HL-60/S4 treated with retinoic acid at 250 ng/mL for 4 days and 3 days (cell line): ENCODE data around the gene MAP3K7.

ENCODE experiments used
- in situ Hi-C: fragments of 300-500 bp; cut with MboI; formaldehyde crosslinking; loops from 2 replicates; pipeline ENCODE4 v1.7.0; 2022; ENCODE audit warnings: low sequenced_read_pairs

The MAP3K7 gene

DNA sequence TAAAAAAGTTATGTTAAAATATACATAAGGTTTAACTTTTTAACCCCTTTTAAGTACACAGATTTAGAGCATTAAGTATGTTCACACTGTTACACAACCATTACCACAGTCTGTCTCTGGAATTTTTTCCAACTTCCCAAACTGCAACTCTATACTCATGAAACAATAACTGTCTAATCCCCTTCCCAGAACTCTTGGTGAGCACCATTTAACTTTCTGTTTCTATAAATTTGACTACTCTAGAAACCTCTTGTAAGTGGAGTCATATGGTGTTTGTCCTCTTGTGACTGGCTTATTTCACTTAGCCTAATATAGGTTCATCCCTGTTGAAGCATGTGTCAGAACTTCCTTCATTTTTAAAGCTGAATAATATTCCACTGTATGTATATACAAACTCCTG is 98.1 kb downstream of the MAP3K7 start:
- in situ Hi-C loops: loop anchor here (25.0 kb wide), 1 partner anchor 1052 kb away; the partner anchor contains the start of gene ANKRD6

- in situ Hi-C loops: loop anchor here (25.0 kb wide), 1 partner anchor 1048 kb away; the partner anchor contains the start of gene ANKRD6
These were observed 101.1 kb downstream of the MAP3K7 start for GRCh38 chr6:90485635-90486277.

DNA sequence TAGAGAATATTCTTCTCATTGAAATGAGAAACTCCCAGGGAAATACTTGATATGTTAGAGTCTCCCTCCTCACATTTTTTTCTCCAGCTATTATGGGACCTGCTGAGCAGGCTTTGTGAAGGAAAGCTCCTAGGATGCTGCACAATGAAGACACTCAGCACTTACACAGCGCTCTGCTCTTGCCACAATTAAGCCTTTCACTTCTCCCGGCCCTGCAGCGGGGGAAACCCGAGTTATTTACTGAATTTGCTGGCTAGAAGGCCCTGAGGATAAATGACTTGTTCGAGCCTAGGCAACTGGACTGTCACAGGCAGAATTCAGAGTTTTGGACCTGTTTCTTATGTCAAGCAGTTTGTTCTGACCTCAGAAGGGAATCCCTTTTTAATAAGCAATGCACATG is 102.0 kb downstream of the MAP3K7 start:
- in situ Hi-C loops: loop anchor here (25.0 kb wide), 1 partner anchor 1048 kb away; the partner anchor contains the start of gene ANKRD6

GRCh38 chr6:90484385-90484784 is 102.5 kb downstream of the MAP3K7 start:
- in situ Hi-C loops: loop anchor here (25.0 kb wide), 1 partner anchor 1047 kb away; the partner anchor contains the start of gene ANKRD6

GRCh38 chr6:90483956-90484355 is 102.9 kb downstream of the MAP3K7 start:
- in situ Hi-C loops: loop anchor here (25.0 kb wide), 1 partner anchor 1047 kb away; the partner anchor contains the start of gene ANKRD6

DNA sequence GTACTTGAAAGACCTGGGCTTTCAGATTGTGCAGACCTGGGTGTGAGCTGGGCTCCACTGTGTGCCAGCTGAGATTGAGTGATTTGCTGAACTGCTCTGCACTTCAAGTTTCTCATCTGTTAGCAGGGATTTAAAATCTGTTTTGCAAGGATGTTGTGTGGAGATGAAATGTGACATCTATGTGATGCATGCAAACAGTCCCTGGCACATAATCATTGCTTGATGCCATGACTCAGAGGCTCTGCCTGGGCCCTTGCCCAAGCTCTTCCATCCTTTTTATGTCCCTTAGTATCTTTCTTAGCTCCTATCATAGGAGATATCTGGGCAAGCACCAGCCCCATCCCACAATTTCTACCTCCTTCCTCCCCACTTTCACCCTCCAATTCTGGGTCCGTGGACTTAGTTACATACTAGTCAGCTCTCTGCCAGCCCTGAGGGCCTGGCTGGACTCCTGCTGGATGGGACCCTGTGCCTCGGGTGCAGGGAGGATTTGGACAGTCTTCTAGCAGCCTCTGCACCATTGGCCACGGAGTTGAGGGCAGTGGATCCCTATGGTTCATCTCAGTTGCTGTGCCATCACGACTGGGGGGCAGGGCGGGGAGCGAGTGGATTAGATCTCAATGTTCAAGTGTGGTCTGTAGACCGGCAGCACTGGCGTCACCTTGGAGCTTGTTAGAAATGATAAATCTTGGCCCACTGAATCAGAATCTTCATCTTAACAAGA is 103.6 kb downstream of the MAP3K7 start:
- in situ Hi-C loops: loop anchor here (25.0 kb wide), 1 partner anchor 1046 kb away; the partner anchor contains the start of gene ANKRD6

GRCh38 chr6:90480666-90481065 is 106.2 kb downstream of the MAP3K7 start:
- in situ Hi-C loops: loop anchor here (25.0 kb wide), 1 partner anchor 1043 kb away; the partner anchor contains the start of gene ANKRD6

DNA sequence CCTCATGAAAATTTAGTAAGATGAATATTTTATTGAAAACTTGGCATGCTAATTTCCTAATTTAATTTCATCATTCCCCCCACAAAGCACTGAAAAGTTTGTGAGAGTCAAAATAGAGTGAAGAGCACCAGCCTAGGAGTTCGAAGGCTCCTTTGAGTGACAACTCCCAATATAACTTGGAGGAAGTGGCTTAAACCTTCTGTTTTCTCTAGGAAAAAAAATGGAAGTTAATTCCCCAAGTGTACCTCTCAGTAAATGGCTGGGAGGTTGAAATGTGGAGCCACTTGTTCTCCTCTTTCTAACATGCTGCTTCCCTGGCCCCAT is 107.3 kb downstream of the MAP3K7 start:
- in situ Hi-C loops: loop anchor here (10.0 to 25.0 kb wide), 2 partner anchors 535 to 1042 kb away; partner anchors contain the start of gene ANKRD6

- in situ Hi-C loops: loop anchor here (10.0 to 25.0 kb wide), 2 partner anchors 534 to 1042 kb away; partner anchors contain the start of gene ANKRD6
These were observed 107.9 kb downstream of the MAP3K7 start for GRCh38 chr6:90478789-90479602.

DNA sequence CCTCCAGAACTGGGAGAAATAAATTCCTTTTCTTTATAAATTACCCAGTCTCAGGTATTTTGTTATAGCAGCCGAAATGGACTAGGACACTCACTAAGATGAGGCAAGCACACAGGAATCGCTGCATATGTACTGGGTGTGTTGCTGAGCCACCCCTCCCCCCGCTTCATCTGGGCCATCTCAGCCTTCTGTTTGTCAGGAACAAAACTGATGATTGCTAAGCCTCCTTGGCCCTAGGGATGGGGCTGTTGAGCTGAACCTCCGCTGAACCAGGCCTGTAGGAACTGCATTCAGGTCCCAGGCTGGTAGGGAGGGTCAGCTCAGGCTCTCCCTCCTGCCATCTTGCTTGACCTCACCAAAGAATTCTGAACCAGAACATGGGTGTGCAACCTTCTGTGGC is 108.6 kb downstream of the MAP3K7 start:
- in situ Hi-C loops: loop anchor here (10.0 to 25.0 kb wide), 2 partner anchors 533 to 1041 kb away; partner anchors contain the start of gene ANKRD6

GRCh38 chr6:90477366-90477765 is 109.5 kb downstream of the MAP3K7 start:
- in situ Hi-C loops: loop anchor here (10.0 to 25.0 kb wide), 2 partner anchors 533 to 1040 kb away; partner anchors contain the start of gene ANKRD6

GRCh38 chr6:90472716-90473115 is 114.2 kb downstream of the MAP3K7 start:
- in situ Hi-C loops: loop anchor here (10.0 kb wide), 1 partner anchor 528 kb away; no protein-coding TSS in a partner anchor

- in situ Hi-C loops: loop anchor here (10.0 kb wide), 1 partner anchor 526 kb away; no protein-coding TSS in a partner anchor
These were observed 115.6 kb downstream of the MAP3K7 start for GRCh38 chr6:90471263-90471662.

DNA sequence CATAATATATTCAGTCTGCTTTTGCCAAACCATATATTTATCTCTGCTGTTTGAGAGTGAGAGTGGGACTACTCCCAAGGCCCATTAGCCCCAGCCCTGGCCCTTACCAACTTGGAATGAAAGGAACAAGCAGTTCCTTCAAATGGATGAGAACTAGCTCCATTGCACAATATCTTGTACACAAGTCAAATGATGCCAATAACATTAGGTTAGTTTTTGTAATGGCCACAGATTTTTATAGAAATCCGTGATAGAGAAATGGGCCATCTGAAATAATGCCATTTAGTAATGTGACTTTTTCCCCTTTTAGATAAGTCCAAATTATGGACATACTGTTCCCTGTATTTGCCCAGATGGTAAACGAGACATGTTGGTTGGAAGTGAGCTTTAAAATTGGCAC is 117.0 kb downstream of the MAP3K7 start:
- in situ Hi-C loops: loop anchor here (10.0 kb wide), 1 partner anchor 525 kb away; no protein-coding TSS in a partner anchor

- in situ Hi-C loops: no loop called here
These were observed 118.0 kb downstream of the MAP3K7 start for GRCh38 chr6:90468859-90469258.

- in situ Hi-C loops: no loop called here
These were observed 118.8 kb downstream of the MAP3K7 start for GRCh38 chr6:90468080-90468479.

- in situ Hi-C loops: no loop called here
These were observed 119.3 kb downstream of the MAP3K7 start for GRCh38 chr6:90467546-90467945.

DNA sequence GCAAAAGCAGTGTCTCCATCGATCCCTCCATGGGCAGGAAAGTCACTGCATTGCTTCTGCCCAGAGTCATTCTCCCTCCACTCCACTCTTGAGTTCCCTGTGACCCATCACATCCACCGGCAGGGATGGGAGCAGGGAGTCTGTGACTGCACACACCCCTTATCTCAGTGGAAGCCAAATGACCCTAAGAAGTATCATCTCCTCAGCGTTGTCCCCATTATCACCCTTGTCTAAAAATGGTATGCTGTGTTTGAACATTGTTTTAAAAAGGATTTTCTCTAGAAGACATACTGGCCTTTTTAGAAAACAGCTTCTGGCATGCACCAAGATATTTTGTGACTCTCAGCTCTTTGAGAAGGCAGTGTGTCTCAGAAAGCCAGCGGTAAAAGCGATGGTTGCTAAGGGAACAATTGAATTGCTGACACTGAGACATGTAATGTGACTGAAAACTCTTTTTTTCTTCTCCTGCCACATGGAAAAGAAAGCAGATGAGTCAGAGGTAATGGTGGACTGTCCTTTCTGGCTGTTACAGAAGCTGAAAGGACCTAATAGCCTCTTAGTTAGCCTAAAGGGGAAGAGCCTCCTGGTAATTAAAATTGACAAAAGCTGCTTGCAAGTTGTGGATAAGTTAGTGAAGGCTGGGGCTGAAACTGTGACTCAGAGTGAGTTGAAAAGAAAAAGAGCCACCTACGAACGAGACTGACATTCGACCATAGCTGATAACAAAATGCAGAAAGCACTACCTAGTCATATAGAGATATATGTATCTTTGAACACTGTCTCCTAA is 120.5 kb downstream of the MAP3K7 start:
- in situ Hi-C loops: no loop called here

DNA sequence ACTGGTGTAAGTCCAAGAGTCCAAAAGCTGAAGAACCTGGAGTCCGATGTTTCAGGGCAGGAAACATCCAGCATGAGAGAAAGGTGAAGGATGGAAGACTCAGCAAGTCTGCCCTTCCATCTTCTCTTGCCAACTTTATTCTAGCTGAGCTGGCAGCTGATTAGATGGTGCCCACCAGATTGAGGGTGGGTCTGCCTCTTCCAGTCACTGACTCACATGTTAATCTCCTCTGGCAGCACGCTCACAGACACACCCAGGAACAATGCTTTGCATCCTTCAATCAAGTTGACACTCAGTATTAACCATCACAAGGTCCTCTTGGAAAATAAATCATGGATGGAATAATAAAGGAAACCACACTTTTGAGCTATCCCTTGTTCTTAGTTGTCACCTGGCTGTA is 121.2 kb downstream of the MAP3K7 start:
- in situ Hi-C loops: no loop called here

- in situ Hi-C loops: no loop called here
These were observed 122.4 kb downstream of the MAP3K7 start for GRCh38 chr6:90464507-90464906.
